ENCODE results near the gene NPTX2.
"Not testable (repeated sequence)": the region's sequence is repeated elsewhere in the genome, so short reads cannot be mapped to it uniquely, and the experiment has no call there.

Gene NPTX2, protein sequence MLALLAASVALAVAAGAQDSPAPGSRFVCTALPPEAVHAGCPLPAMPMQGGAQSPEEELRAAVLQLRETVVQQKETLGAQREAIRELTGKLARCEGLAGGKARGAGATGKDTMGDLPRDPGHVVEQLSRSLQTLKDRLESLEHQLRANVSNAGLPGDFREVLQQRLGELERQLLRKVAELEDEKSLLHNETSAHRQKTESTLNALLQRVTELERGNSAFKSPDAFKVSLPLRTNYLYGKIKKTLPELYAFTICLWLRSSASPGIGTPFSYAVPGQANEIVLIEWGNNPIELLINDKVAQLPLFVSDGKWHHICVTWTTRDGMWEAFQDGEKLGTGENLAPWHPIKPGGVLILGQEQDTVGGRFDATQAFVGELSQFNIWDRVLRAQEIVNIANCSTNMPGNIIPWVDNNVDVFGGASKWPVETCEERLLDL

DNA sequence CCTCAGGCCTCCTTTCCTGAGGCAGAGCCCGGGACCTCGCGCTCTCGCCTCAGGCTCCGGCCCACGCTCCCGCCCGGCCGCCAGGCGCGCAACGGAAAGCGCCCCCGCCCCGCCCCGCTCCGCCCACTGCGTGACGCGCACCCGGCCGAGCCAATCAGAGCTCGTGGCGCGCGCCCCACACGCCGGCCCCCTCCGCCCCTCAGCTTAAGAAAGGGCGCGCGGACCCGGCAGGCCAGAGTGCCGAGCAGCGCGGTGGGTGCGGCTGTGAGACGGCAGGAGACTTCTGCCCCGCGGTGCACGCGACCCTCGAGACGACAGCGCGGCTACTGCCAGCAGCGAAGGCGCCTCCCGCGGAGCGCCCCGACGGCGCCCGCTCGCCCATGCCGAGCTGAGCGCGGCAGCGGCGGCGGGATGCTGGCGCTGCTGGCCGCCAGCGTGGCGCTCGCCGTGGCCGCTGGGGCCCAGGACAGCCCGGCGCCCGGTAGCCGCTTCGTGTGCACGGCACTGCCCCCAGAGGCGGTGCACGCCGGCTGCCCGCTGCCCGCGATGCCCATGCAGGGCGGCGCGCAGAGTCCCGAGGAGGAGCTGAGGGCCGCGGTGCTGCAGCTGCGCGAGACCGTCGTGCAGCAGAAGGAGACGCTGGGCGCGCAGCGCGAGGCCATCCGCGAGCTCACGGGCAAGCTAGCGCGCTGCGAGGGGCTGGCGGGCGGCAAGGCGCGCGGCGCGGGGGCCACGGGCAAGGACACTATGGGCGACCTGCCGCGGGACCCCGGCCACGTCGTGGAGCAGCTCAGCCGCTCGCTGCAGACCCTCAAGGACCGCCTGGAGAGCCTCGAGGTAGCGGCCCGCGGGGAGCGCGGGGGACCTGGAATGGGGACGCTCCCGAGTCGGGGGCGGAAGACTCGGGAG, at the start of gene NPTX2:
NPTX2 (plus strand) TSS at position 235 of the 909 bp plus-strand sequence; CDS start at position 412, 177 bp downstream.
- TF ChIP-seq, protein P1, sequence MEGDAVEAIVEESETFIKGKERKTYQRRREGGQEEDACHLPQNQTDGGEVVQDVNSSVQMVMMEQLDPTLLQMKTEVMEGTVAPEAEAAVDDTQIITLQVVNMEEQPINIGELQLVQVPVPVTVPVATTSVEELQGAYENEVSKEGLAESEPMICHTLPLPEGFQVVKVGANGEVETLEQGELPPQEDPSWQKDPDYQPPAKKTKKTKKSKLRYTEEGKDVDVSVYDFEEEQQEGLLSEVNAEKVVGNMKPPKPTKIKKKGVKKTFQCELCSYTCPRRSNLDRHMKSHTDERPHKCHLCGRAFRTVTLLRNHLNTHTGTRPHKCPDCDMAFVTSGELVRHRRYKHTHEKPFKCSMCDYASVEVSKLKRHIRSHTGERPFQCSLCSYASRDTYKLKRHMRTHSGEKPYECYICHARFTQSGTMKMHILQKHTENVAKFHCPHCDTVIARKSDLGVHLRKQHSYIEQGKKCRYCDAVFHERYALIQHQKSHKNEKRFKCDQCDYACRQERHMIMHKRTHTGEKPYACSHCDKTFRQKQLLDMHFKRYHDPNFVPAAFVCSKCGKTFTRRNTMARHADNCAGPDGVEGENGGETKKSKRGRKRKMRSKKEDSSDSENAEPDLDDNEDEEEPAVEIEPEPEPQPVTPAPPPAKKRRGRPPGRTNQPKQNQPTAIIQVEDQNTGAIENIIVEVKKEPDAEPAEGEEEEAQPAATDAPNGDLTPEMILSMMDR (IDR thresholded peaks at IDR 0.05) = peak; percentile 21
- DNase-seq (ENCODE audit: low spot score) = no peak
- peak within 1 kb of the TSS; percentile 70 for H3K4me3 ChIP-seq
- H3K27ac ChIP-seq = peak within 1 kb of the TSS in 1 of 2 donors; percentile 73

DNA sequence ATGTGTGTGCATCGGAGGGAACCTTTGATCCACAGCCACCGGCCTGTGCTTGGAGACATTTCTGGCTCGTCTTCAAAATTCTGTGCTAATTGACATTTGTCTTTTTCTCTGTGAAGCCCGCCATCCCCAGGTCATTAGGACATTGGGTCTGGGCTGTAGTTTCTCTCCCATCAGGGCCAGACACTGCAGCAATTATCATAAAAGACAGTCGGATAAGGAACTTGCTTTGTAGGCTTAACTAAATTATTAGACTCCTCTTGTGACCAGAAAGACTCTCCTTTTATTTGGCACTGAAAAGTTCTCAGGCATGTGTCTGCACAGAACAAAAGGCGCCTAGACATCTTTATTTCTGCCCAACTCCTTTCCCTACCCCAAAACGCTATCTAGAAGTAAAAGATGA, 49.1 kb upstream of the NPTX2 start:
- DNase-seq (ENCODE audit: low spot score) = no peak
- Histone ChIP-seq H3K27ac (no peak overlapping the region), H3K4me3 (no peak overlapping the region)
- TF ChIP-seq, protein P1 (IDR thresholded peaks at IDR 0.05) = no peak

DNA sequence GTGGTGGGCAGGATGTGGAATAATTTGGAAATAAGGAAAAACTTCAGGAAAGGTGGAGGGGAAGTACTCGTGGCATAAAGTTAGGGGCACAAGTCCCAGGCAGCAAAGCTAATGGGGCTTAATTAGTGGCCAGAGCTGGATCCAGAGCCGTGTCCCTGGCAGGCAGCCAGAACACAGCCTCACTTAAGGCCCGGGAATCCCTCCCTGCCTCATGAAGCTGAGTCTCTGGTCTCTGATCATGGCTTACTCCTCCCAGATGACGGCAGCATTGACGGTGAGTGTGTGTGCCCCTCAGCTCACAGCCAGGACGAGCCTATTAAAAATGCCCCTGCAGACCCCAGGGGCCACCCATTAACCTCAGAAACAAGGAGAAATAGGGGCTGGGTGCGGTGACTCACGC, 48.2 kb upstream of the NPTX2 start:
- Histone ChIP-seq H3K4me3 (no peak overlapping the region), H3K27ac (peak overlapping the region in 1 of 2 donors; percentile 48)
- DNase-seq (ENCODE audit: low spot score) = no peak
- TF ChIP-seq, protein P1 (IDR thresholded peaks at IDR 0.05) = no peak

DNA sequence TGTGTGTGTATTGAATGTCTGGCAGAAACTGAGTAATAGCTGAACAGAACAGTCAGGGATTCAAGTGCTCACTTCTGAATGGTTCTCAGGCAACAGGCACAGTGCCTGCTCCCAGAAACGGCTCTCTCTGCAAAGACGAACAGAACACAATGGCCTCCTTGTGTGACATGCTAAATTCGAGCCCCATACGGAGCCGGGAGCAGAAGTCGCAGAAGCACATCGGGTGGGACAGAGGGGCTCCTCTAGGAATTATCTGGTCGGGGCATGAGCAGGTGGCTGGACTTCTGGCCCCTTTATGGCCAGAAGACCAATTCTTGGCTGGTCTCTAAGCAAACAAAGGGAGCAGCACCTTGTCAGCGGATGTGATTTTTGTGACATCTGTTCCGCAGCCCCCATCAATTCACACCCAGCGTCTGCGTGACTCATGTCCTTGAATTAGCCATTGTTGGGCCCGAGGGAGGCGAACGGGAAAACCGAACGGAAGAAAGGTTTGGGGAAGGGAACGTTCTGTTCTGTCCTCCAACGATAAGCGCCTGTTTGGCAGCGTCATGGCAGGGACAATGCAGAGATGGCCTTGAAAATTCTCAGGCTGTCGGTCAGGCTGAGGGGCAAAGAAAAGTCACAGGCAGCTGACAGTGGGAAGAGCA, 47.3 kb upstream of the NPTX2 start:
- no peak overlapping the region for H3K4me3 ChIP-seq
- no peak for DNase-seq (ENCODE audit: low spot score)

DNA sequence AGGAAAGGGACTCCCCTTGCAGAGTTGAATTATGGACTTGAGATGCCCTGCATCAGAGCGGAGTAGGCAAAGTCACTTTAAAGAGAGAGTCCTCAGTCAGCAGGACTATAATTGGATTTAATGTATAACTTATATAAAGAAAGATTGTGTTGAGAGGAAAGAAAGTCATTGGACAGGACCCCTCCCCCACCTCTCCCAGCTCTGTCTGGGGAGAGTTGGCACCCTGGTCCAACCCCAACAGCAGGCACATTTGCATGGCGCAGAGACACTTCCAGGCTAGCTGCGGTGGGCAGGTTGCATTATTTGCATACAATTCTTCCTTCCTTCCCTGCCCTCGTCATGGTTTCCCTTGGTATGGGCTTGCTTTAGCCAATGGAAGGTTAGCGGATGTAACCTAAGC, 46.1 kb upstream of the NPTX2 start:
- no peak for DNase-seq (ENCODE audit: low spot score)
- no peak overlapping the region for H3K4me3 ChIP-seq
- H3K27ac ChIP-seq = no peak overlapping the region
- TF ChIP-seq, protein P1 (IDR thresholded peaks at IDR 0.05) = no peak

More for the DNA sequence above, 47.3 kb upstream of the NPTX2 start:
- TF ChIP-seq, protein P1 (IDR thresholded peaks at IDR 0.05) = no peak
- H3K27ac ChIP-seq = peak overlapping the region in 1 of 2 donors; percentile 53

DNA sequence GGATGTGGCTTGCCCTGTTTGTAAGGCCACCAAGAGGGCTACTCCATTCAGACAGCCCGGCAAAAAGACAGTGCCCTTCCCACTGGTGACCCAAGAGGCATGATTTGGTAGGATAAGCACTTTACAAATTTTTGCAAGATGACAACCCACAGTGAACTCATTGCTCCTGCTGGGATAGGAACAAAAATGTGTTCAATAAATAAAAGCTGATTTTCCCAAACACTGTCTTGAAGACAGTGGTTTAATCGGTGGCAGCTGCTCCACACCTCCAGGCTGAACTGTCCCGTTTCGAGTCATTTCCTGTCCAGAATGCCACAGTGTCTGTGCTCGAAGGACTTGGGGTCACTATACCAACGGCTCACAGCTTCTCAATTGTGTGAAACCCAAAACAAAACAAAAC, 45.1 kb upstream of the NPTX2 start:
- Histone ChIP-seq H3K27ac (no peak overlapping the region), H3K4me3 (no peak overlapping the region)

DNA sequence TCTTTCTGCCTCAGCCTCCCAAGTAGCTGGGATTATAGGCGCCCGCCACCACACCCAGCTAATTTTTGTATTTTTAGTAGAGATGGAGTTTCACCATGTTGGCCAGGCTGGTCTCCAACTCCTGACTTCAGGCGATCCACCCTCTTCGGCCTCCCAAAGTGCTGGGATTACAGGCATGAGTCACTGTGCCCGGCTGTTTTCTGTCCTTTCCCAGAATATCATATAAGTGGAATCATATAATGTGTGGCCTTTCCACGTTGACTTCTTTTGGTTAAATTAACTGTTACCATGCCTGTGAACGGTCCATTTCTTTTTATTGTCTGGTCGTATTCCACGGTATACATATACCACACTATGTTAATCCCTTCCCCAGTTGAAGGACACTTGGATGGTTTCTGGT, 44.4 kb upstream of the NPTX2 start:
- not testable (repeated sequence) for H3K4me3 ChIP-seq; DNase-seq (ENCODE audit: low spot score); H3K27ac ChIP-seq

More for the DNA sequence above, 45.1 kb upstream of the NPTX2 start:
- DNase-seq (ENCODE audit: low spot score) = no peak
- TF ChIP-seq, protein P1 (IDR thresholded peaks at IDR 0.05) = no peak

Data from coronary artery (tissue), 2 donors.